Astrocyte (in vitro differentiated cells and primary cell): ENCODE results near the gene DUSP16. TPM values are rescaled to one million over a fixed set of nuclear protein-coding genes. Genes with fewer than 3 reads are reported as not detected.

Experiments used
- DNase-seq: peaks from one replicate; pipeline ENCODE4 v3.0.0-alpha.2; 2010; ENCODE audit warnings: low read depth
- FAIRE-seq: peaks from 2 replicates; lab custom pipeline; 2011; peaks lifted over from hg19 to GRCh38; lab: Jason Lieb, UNC
- H2AFZ ChIP-seq: 2 replicates; pipeline ENCODE4 v1.6.0; 2012; ENCODE audit warnings: low read depth, low read length, inconsistent platforms
- H3K27ac ChIP-seq: 2 replicates; pipeline ENCODE4 v1.5.1; 2011; ENCODE audit warnings: low read depth, low read length, inconsistent platforms
- H3K27me3 ChIP-seq: 2 replicates; pipeline ENCODE4 v1.6.0; 2011; ENCODE audit warnings: low read length, inconsistent platforms; ENCODE audit not compliant: insufficient read depth
- H3K36me3 ChIP-seq: 2 replicates; pipeline ENCODE4 v1.5.1; 2011; ENCODE audit warnings: low read length, inconsistent platforms; ENCODE audit not compliant: insufficient read depth
- H3K4me1 ChIP-seq: 2 replicates; pipeline ENCODE4 v1.5.1; 2011; ENCODE audit warnings: low read length, inconsistent platforms; ENCODE audit not compliant: insufficient read depth
- H3K4me2 ChIP-seq: 2 replicates; pipeline ENCODE4 v1.6.0; 2012; ENCODE audit warnings: low read length, inconsistent platforms
- H3K4me3 ChIP-seq: 2 replicates; pipeline ENCODE4 v1.5.1; 2011; ENCODE audit warnings: low read depth, mild to moderate bottlenecking, low read length, inconsistent platforms; ENCODE audit not compliant: insufficient read depth
- H3K79me2 ChIP-seq: 2 replicates; pipeline ENCODE4 v1.6.0; 2012; ENCODE audit warnings: mild to moderate bottlenecking, low read length, inconsistent platforms; ENCODE audit not compliant: insufficient read depth
- H3K9ac ChIP-seq: 2 replicates; pipeline ENCODE4 v1.6.0; 2012; ENCODE audit warnings: mild to moderate bottlenecking, low read length, inconsistent platforms
- H3K9me3 ChIP-seq: 2 replicates; pipeline ENCODE4 v1.5.1; 2012; ENCODE audit warnings: low read depth, mild to moderate bottlenecking, low read length, inconsistent platforms; ENCODE audit not compliant: insufficient read depth
- H4K20me1 ChIP-seq: 2 replicates; pipeline ENCODE4 v1.6.0; 2012; ENCODE audit warnings: low read length, inconsistent platforms; ENCODE audit not compliant: insufficient read depth
- H3K27ac Mint-ChIP-seq: one replicate; pipeline ENCODE4 v1.8.0; 2021; ENCODE audit warnings: mild to moderate bottlenecking, mixed read lengths; ENCODE audit not compliant: unreplicated experiment
- H3K27me3 Mint-ChIP-seq: one replicate; pipeline ENCODE4 v1.8.0; 2021; ENCODE audit warnings: low read depth, mixed read lengths; ENCODE audit not compliant: unreplicated experiment
- H3K36me3 Mint-ChIP-seq: one replicate; pipeline ENCODE4 v1.8.0; 2021; ENCODE audit warnings: low read depth, mixed read lengths; ENCODE audit not compliant: unreplicated experiment
- H3K4me1 Mint-ChIP-seq: one replicate; pipeline ENCODE4 v1.8.0; 2021; ENCODE audit warnings: low read depth, mixed read lengths; ENCODE audit not compliant: unreplicated experiment
- H3K4me3 Mint-ChIP-seq: one replicate; pipeline ENCODE4 v1.8.0; 2021; ENCODE audit warnings: mild to moderate bottlenecking, moderate library complexity, mixed read lengths; ENCODE audit not compliant: unreplicated experiment
- H3K9me3 Mint-ChIP-seq: one replicate; pipeline ENCODE4 v1.8.0; 2021; ENCODE audit warnings: mild to moderate bottlenecking, mixed read lengths; ENCODE audit not compliant: unreplicated experiment
- EZH2 ChIP-seq: IDR thresholded peaks from 2 replicates; pipeline ENCODE4 v1.6.1; 2012; ENCODE audit warnings: mild to moderate bottlenecking, low read length, inconsistent platforms; ENCODE audit not compliant: insufficient read depth
- total RNA-seq: library from RNA; stranded (reverse); gene quantifications from 2 replicates; pipeline ENCODE4 v1.2.1, GENCODE V29; 2021
- TF ChIP-seq, protein P1 (sequence below): IDR thresholded peaks from 2 replicates; pipeline ENCODE4 v1.5.1; 2011; ENCODE audit warnings: low read depth, mild to moderate bottlenecking, inconsistent platforms, low read length, moderate library complexity; ENCODE audit not compliant: insufficient read depth

DUSP16 gene
- total RNA-seq, 1 donor from 2014 or later = 24.2 TPM

- Mint-ChIP-seq H3K36me3 (no peaks in the 10 kb centered on the region), H3K27me3 (no peaks in the 10 kb centered on the region), H3K4me1 (peaks cover 9% of the 10 kb centered on the region), H3K4me3 (no peak overlapping the region), H3K27ac (no peak overlapping the region), H3K9me3 (no peaks in the 10 kb centered on the region)
- Histone ChIP-seq H3K27ac (no peak overlapping the region), H2AFZ (no peak overlapping the region), H3K4me2 (no peak overlapping the region), H3K9ac (no peak overlapping the region), H3K9me3 (no peaks in the 10 kb centered on the region), H3K36me3 (no peaks in the 10 kb centered on the region), H4K20me1 (peaks cover 23% of the 10 kb centered on the region), H3K4me1 (no peaks in the 10 kb centered on the region), H3K4me3 (no peak overlapping the region), H3K79me2 (peaks cover 64% of the 10 kb centered on the region), H3K27me3 (no peaks in the 10 kb centered on the region)
- TF ChIP-seq EZH2 = no peak
- TF ChIP-seq, protein P1, sequence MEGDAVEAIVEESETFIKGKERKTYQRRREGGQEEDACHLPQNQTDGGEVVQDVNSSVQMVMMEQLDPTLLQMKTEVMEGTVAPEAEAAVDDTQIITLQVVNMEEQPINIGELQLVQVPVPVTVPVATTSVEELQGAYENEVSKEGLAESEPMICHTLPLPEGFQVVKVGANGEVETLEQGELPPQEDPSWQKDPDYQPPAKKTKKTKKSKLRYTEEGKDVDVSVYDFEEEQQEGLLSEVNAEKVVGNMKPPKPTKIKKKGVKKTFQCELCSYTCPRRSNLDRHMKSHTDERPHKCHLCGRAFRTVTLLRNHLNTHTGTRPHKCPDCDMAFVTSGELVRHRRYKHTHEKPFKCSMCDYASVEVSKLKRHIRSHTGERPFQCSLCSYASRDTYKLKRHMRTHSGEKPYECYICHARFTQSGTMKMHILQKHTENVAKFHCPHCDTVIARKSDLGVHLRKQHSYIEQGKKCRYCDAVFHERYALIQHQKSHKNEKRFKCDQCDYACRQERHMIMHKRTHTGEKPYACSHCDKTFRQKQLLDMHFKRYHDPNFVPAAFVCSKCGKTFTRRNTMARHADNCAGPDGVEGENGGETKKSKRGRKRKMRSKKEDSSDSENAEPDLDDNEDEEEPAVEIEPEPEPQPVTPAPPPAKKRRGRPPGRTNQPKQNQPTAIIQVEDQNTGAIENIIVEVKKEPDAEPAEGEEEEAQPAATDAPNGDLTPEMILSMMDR = no peak
- DNase-seq = no peak
- FAIRE-seq = no peak
Observed at GRCh38 chr12:12550277-12550676, 12.4 kb downstream of the DUSP16 start.

DNA sequence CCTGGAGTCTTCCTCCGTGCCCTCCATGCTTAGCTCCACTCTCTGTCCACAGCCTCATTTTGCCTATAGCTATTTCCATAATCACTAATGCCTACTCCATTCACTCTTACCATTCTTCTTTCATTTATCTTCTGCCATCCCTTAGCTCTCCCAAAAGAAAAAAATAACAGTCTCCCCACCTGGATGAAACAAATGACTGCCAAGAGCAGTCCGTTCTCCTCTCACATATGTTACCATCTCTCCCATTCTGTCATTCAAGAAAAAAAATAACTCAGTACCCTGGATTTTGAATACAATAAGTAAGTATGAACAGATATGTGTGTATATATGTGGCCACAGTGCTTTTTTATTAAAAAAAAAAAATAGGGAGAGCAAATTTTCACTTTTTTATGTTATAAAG, 13.2 kb downstream of the DUSP16 start:
- peaks cover 10% of the 10 kb centered on the region for H3K4me1 Mint-ChIP-seq
- H2AFZ ChIP-seq = no peak overlapping the region
- no peak overlapping the region for H3K4me3 ChIP-seq
- H3K27me3 ChIP-seq = no peaks in the 10 kb centered on the region
- no peaks in the 10 kb centered on the region for H3K9me3 ChIP-seq
- peak overlapping the region; percentile 71 for H3K4me3 Mint-ChIP-seq
- H3K36me3 Mint-ChIP-seq = no peaks in the 10 kb centered on the region
- H3K27ac ChIP-seq = no peak overlapping the region
- H3K36me3 ChIP-seq = no peaks in the 10 kb centered on the region
- H4K20me1 ChIP-seq = peaks cover 18% of the 10 kb centered on the region
- H3K27me3 Mint-ChIP-seq = no peaks in the 10 kb centered on the region
- TF ChIP-seq, protein P1 = no peak
- FAIRE-seq (no peak), DNase-seq (no peak)
- H3K27ac Mint-ChIP-seq = no peak overlapping the region
- H3K4me2 ChIP-seq = no peak overlapping the region
- H3K79me2 ChIP-seq = peaks cover 56% of the 10 kb centered on the region
- no peak overlapping the region for H3K9ac ChIP-seq
- H3K4me1 ChIP-seq = no peaks in the 10 kb centered on the region
- no peaks in the 10 kb centered on the region for H3K9me3 Mint-ChIP-seq

DNA sequence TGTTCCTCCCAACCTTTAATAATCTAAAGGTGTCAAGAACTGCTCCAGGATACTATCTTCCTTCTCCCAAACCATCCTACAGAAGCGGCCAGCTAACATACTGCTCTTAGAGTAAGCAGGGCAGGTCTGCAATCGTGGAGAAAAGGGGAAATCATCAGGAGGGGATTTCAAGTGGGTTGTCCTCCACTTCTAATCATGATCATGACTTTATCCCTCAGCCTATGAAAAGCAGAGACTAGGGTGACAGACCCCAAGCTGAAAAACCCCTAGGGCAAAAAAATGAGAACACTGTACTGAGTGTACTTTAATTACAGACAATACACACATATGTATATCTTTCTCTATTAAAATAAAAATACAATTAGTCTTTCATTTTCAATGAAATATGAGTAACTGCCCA, 13.9 kb downstream of the DUSP16 start:
- H3K4me3 Mint-ChIP-seq = no peak overlapping the region
- Histone ChIP-seq H3K27me3 (no peaks in the 10 kb centered on the region), H3K4me3 (no peak overlapping the region), H3K9me3 (no peaks in the 10 kb centered on the region), H3K79me2 (peaks cover 49% of the 10 kb centered on the region), H3K27ac (no peak overlapping the region), H3K36me3 (no peaks in the 10 kb centered on the region), H3K4me2 (no peak overlapping the region), H4K20me1 (peaks cover 23% of the 10 kb centered on the region), H3K4me1 (no peaks in the 10 kb centered on the region), H2AFZ (no peak overlapping the region), H3K9ac (no peak overlapping the region)
- no peaks in the 10 kb centered on the region for H3K36me3 Mint-ChIP-seq
- no peaks in the 10 kb centered on the region for H3K9me3 Mint-ChIP-seq
- no peaks in the 10 kb centered on the region for H3K27me3 Mint-ChIP-seq
- TF ChIP-seq, protein P1 = no peak
- TF ChIP-seq EZH2 = no peak
- no peak for DNase-seq
- peak overlapping the region; percentile 53 for H3K27ac Mint-ChIP-seq
- H3K4me1 Mint-ChIP-seq = peaks cover 12% of the 10 kb centered on the region
- FAIRE-seq = no peak
